ENCODE data around the gene PHLPP2.

DNA sequence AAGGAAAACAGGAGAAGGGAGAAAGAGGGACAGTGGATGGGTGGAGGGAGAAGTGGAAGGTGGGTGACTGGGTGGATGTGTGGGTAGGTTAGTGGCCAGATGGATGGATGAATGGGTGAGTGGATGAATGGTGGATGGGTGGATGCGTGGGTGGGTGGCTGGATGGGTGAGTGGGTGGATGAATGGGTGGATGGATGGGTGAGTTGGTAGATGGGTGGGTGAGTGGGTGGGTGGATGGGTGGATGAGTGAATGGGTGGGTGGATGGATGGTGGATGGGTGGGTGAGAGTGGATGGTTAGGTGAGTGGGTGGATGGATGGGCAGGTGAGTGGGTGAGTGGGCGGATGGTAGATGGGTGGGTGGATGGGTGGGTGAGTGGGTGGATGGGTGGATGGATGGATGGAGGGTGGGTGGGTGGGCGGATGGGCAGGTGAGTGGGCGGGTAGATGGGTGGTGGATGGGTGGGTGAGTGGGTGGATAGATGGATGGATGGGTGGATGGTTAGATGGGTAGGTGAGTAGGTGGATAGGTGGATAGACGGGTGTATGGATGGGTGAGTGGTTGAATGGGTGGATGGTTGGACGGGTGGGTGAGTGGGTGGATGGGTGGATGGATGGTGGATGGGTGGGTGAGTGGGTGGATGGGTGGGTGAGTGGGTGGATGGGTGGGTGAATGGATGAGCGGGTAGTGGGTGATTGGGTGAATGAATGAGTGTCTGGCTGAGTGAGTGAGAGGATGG is 99.2 kb downstream of the PHLPP2 start:
- TF ChIP-seq HDGF (IDR thresholded peaks at IDR 0.05; ENCODE audit: borderline replicate concordance), result no peak
- TF ChIP-seq ELF4 (IDR thresholded peaks at IDR 0.05), result no peak
